Gastroesophageal sphincter (tissue), 3 donors: ENCODE results near the gene PARP12.

ENCODE experiments used
- EP300 ChIP-seq: sonication (generic); formaldehyde crosslinking; IDR thresholded peaks from one replicate; pipeline ENCODE4 v1.6.1; 2017; ENCODE audit warnings: antibody characterized with exemption, mild to moderate bottlenecking
- POLR2A ChIP-seq, 2 donors: fragments of 450-650 bp; IDR thresholded peaks; one replicate each; pipeline ENCODE4 v1.6.1; 2017; ENCODE audit warnings: antibody characterized with exemption in 2 of 2, mild to moderate bottlenecking in 2 of 2, moderate library complexity in 1 of 2
- POLR2AphosphoS5 ChIP-seq: sonication (generic); formaldehyde crosslinking; IDR thresholded peaks from one replicate; pipeline ENCODE4 v1.6.1; 2017; ENCODE audit warnings: antibody characterized with exemption
- TF ChIP-seq, protein P1 (sequence below), 4 experiments: fragments of 200-600 bp in 2 of 4; fragments of 450-650 bp in 2 of 4; sonication (generic) in 1 of 4; IDR thresholded peaks; one replicate each; pipeline ENCODE4 v1.5.1; 2017 to 2019; ENCODE audit warnings: antibody characterized with exemption in 4 of 4, mild to moderate bottlenecking in 2 of 4, moderate library complexity in 2 of 4

DNA sequence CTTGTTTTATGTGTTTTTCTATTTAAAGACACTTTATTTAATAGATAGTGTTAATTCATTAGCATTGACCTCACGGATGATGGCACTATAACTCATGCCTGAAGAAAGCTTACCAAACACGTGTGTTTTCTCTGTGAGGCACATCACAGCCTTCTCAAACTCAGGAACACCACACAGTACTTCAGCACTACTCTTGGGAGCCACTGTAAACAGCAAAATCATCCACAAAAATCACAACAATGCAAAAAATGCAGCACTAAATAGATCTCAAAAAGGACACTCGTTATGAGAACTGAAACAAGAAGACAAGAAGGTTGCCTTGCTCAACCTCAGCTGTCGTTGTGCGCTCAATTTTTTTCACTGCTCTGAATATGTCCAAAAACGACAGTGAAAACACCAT, 12.0 kb upstream of the PARP12 start:
- TF ChIP-seq POLR2A (IDR thresholded peaks at IDR 0.05) (no peak), POLR2AphosphoS5 (no peak), EP300 (no peak)
- TF ChIP-seq, protein P1, sequence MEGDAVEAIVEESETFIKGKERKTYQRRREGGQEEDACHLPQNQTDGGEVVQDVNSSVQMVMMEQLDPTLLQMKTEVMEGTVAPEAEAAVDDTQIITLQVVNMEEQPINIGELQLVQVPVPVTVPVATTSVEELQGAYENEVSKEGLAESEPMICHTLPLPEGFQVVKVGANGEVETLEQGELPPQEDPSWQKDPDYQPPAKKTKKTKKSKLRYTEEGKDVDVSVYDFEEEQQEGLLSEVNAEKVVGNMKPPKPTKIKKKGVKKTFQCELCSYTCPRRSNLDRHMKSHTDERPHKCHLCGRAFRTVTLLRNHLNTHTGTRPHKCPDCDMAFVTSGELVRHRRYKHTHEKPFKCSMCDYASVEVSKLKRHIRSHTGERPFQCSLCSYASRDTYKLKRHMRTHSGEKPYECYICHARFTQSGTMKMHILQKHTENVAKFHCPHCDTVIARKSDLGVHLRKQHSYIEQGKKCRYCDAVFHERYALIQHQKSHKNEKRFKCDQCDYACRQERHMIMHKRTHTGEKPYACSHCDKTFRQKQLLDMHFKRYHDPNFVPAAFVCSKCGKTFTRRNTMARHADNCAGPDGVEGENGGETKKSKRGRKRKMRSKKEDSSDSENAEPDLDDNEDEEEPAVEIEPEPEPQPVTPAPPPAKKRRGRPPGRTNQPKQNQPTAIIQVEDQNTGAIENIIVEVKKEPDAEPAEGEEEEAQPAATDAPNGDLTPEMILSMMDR (IDR thresholded peaks at IDR 0.05) = no peak
